SK-N-SH (cell line): ENCODE results near the gene PABPN1L. TPM values are rescaled to one million over a fixed set of nuclear protein-coding genes. Genes with fewer than 3 reads are reported as not detected.

Source experiments
- CTCF ChIA-PET: fragments of 300-600, 350-600 bp; formaldehyde crosslinking; extraction: SDS; loops from one replicate; lab custom pipeline; 2021; lab: Yijun Ruan, JAX
- POLR2A ChIA-PET: fragments of 350-600 bp; sonication (Branson Sonifier 250); formaldehyde crosslinking; extraction: SDS; loops from one replicate; lab custom pipeline; 2020; ENCODE audit warnings: antibody characterized with exemption, inconsistent platforms; lab: Yijun Ruan, JAX
- DNase-seq: peaks from one replicate; pipeline ENCODE4 v3.0.0; 2012
- H2AFZ ChIP-seq: fragments of 200-600 bp; sonication (generic); 2 replicates; pipeline ENCODE4 v1.8.1; 2016; ENCODE audit warnings: antibody characterized with exemption, mild to moderate bottlenecking, low read depth
- H3F3A ChIP-seq: fragments of 200-600 bp; sonication (generic); replicated peaks from 2 replicates; pipeline ENCODE3; 2016; ENCODE audit warnings: antibody characterized with exemption, mild to moderate bottlenecking; ENCODE audit not compliant: insufficient read depth
- H3K27ac ChIP-seq, 2 experiments: fragments of 200-500 bp in 1 of 2; fragments of 200-600 bp in 1 of 2; sonication (Bioruptor generic) in 1 of 2; sonication (generic), shearing (Covaris generic) in 1 of 2; 2 replicates each; pipeline versions ENCODE4 v1.5.1 to v1.6.1; 2014 to 2016; ENCODE audit warnings: low read depth in 2 of 2, inconsistent platforms in 1 of 2, low read length in 1 of 2, mild to moderate bottlenecking in 1 of 2, mixed read lengths in 1 of 2
- H3K27me3 ChIP-seq: fragments of 200-600 bp; sonication (generic), shearing (Covaris generic); 2 replicates; pipeline ENCODE4 v1.6.1; 2016; ENCODE audit warnings: mixed run types; ENCODE audit not compliant: insufficient read depth
- H3K36me3 ChIP-seq, 2 experiments: fragments of 200-500 bp in 1 of 2; fragments of 200-600 bp in 1 of 2; sonication (Bioruptor generic) in 1 of 2; sonication (generic) in 1 of 2; replicated peaks in 1 of 2; 2 replicates each; pipeline versions ENCODE3 to v1.5.1; 2014 to 2016; ENCODE audit warnings: low read length in 1 of 2, mild to moderate bottlenecking in 1 of 2; ENCODE audit not compliant: insufficient read depth in 2 of 2, control insufficient read depth in 1 of 2
- H3K4me1 ChIP-seq, 2 experiments: fragments of 200-500 bp in 1 of 2; fragments of 200-600 bp in 1 of 2; sonication (Bioruptor generic) in 1 of 2; sonication (generic), shearing (Covaris generic) in 1 of 2; 2 replicates each; pipeline versions ENCODE4 v1.5.1 to v1.6.1; 2014 to 2016; ENCODE audit warnings: low read depth in 1 of 2, low read length in 1 of 2, mixed run types in 1 of 2; ENCODE audit not compliant: insufficient read depth in 2 of 2, control insufficient read depth in 1 of 2
- H3K4me2 ChIP-seq: fragments of 200-600 bp; sonication (generic), shearing (Covaris generic); 2 replicates; pipeline ENCODE4 v1.6.1; 2017; ENCODE audit warnings: mixed run types
- H3K4me3 ChIP-seq, 2 experiments: fragments of 200-500 bp in 1 of 2; fragments of 200-600 bp in 1 of 2; sonication (Bioruptor generic) in 1 of 2; sonication (generic), shearing (Covaris generic) in 1 of 2; 2 replicates each; pipeline versions ENCODE4 v1.5.1 to v1.8.1; 2014 to 2016; ENCODE audit warnings: low read depth in 2 of 2, inconsistent platforms in 1 of 2, low read length in 1 of 2, mild to moderate bottlenecking in 1 of 2, mixed read lengths in 1 of 2, moderate library complexity in 1 of 2
- H3K79me2 ChIP-seq: fragments of 200-600 bp; sonication (generic); 2 replicates; pipeline ENCODE4 v1.8.1; 2017; ENCODE audit warnings: mild to moderate bottlenecking; ENCODE audit not compliant: insufficient read depth
- H3K9ac ChIP-seq: fragments of 200-600 bp; sonication (generic); 2 replicates; pipeline ENCODE4 v1.6.1; 2017; ENCODE audit warnings: mixed run types
- H3K9me2 ChIP-seq: fragments of 200-600 bp; sonication (generic); 2 replicates; pipeline ENCODE4 v1.6.1; 2017; ENCODE audit warnings: mixed run types
- H3K9me3 ChIP-seq: fragments of 200-600 bp; sonication (generic); 2 replicates; pipeline ENCODE4 v1.6.1; 2017; ENCODE audit warnings: mixed run types, mild to moderate bottlenecking, moderate library complexity
- H4K20me1 ChIP-seq: fragments of 200-600 bp; sonication (generic); 2 replicates; pipeline ENCODE4 v1.6.1; 2017; ENCODE audit warnings: mild to moderate bottlenecking, mixed run types; ENCODE audit not compliant: insufficient read depth
- CHD2 ChIP-seq: fragments of 150-350 bp; IDR thresholded peaks from 2 replicates; pipeline ENCODE4 v1.6.1; 2018; ENCODE audit warnings: low read length; ENCODE audit not compliant: partially characterized antibody
- ELF1 ChIP-seq: IDR thresholded peaks from 2 replicates; pipeline ENCODE4 v1.4.0; 2012
- EP300 ChIP-seq, 2 experiments: IDR thresholded peaks; 2 replicates each; pipeline versions ENCODE4 v1.4.0 to v1.6.1; 2012; ENCODE audit warnings: borderline replicate concordance in 1 of 2, low read depth in 1 of 2, low read length in 1 of 2
- JUND ChIP-seq: IDR thresholded peaks from 2 replicates; pipeline ENCODE4 v1.4.0; 2012
- NFIC ChIP-seq: IDR thresholded peaks from 2 replicates; pipeline ENCODE4 v1.4.0; 2012; ENCODE audit warnings: borderline replicate concordance
- SIN3A ChIP-seq: IDR thresholded peaks from 2 replicates; pipeline ENCODE4 v1.6.1; 2012; ENCODE audit warnings: low read depth, mild to moderate bottlenecking, low read length, moderate library complexity, borderline replicate concordance
- WGBS: methylation state at CpG from one replicate; pipeline ENCODE4 v1.1.6; 2017; ENCODE audit warnings: low lambda C conversion rate; 5-methylcytosine and 5-hydroxymethylcytosine counted together
- polyA plus RNA-seq, 3 experiments: library from polyadenylated mRNA; depleted of rRNA; stranded (reverse); fragments of >200 nt; gene quantifications; 2 replicates each; pipeline ENCODE4 v1.2.3, GENCODE V29; 2012
- TF ChIP-seq, protein P1 (sequence below): fragments of 150-350 bp; IDR thresholded peaks from 2 replicates; pipeline ENCODE4 v1.6.1; 2017; ENCODE audit warnings: antibody characterized with exemption, low read length, low read depth, borderline replicate concordance
- TF ChIP-seq, protein P2 (sequence below): IDR thresholded peaks from 2 replicates; pipeline ENCODE4 v1.4.0; 2012; ENCODE audit warnings: low read depth, borderline replicate concordance
- TF ChIP-seq, protein P3 (sequence below): IDR thresholded peaks from 2 replicates; pipeline ENCODE4; 2012
- TF ChIP-seq, protein P4 (sequence below): fragments of 200-600 bp; sonication (generic); IDR thresholded peaks from 2 replicates; pipeline ENCODE4 v1.6.1; 2017; ENCODE audit warnings: antibody characterized with exemption, mild to moderate bottlenecking, moderate library complexity
- TF ChIP-seq, protein P5 (sequence below): fragments of 150-350 bp; IDR thresholded peaks from 2 replicates; pipeline ENCODE4 v1.6.1; 2016; ENCODE audit warnings: mild to moderate bottlenecking, low read depth, low read length
- TF ChIP-seq, protein P6 (sequence below): IDR thresholded peaks from 2 replicates; pipeline ENCODE4 v1.6.1; 2012; ENCODE audit warnings: mild to moderate bottlenecking, low read depth, low read length, moderate library complexity
- TF ChIP-seq, protein P7 (sequence below): IDR thresholded peaks from 2 replicates; pipeline ENCODE4 v1.4.0; 2012; ENCODE audit warnings: low read depth, borderline replicate concordance

PABPN1L gene
- polyA plus RNA-seq, 1 of the 3 experiments (the other 2 are of a cell fraction): not detected

DNA sequence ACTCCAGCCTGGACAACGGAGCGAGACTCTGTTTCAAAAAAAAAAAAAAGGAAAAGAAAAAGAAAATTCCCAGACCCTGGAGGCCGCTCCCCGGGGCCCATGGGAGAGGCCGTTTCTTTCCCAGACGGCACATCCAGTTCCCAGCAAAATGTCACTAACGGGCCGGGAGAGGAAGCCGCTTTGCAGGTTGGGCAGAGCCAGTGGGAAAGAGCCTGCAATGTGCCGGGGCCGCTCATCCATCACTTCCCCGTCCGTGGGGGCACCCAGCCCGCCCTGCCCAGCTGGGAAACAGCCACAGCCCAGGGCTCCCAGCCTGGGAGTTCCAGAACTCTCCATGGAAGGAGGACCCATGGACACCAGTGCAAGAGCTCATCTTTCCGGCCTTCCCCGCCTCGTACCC, 41.8 kb upstream of the PABPN1L start:
- H3K79me2 ChIP-seq: no peaks in the 10 kb centered on the region
- TF ChIP-seq, protein P1, sequence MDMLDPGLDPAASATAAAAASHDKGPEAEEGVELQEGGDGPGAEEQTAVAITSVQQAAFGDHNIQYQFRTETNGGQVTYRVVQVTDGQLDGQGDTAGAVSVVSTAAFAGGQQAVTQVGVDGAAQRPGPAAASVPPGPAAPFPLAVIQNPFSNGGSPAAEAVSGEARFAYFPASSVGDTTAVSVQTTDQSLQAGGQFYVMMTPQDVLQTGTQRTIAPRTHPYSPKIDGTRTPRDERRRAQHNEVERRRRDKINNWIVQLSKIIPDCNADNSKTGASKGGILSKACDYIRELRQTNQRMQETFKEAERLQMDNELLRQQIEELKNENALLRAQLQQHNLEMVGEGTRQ: no peak
- TF ChIP-seq, protein P2, sequence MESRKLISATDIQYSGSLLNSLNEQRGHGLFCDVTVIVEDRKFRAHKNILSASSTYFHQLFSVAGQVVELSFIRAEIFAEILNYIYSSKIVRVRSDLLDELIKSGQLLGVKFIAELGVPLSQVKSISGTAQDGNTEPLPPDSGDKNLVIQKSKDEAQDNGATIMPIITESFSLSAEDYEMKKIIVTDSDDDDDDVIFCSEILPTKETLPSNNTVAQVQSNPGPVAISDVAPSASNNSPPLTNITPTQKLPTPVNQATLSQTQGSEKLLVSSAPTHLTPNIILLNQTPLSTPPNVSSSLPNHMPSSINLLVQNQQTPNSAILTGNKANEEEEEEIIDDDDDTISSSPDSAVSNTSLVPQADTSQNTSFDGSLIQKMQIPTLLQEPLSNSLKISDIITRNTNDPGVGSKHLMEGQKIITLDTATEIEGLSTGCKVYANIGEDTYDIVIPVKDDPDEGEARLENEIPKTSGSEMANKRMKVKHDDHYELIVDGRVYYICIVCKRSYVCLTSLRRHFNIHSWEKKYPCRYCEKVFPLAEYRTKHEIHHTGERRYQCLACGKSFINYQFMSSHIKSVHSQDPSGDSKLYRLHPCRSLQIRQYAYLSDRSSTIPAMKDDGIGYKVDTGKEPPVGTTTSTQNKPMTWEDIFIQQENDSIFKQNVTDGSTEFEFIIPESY: no peak
- TF ChIP-seq SIN3A (no peak), JUND (no peak), CHD2 (no peak), NFIC (no peak), ELF1 (no peak), EP300 (IDR thresholded peaks at IDR 0.05; ENCODE audit: borderline replicate concordance in 1 of 2, low read depth in 1 of 2, low read length in 1 of 2) (no peak)
- TF ChIP-seq, protein P3, sequence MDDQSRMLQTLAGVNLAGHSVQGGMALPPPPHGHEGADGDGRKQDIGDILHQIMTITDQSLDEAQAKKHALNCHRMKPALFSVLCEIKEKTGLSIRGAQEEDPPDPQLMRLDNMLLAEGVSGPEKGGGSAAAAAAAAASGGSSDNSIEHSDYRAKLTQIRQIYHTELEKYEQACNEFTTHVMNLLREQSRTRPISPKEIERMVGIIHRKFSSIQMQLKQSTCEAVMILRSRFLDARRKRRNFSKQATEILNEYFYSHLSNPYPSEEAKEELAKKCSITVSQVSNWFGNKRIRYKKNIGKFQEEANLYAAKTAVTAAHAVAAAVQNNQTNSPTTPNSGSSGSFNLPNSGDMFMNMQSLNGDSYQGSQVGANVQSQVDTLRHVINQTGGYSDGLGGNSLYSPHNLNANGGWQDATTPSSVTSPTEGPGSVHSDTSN: no peak
- TF ChIP-seq, protein P4, sequence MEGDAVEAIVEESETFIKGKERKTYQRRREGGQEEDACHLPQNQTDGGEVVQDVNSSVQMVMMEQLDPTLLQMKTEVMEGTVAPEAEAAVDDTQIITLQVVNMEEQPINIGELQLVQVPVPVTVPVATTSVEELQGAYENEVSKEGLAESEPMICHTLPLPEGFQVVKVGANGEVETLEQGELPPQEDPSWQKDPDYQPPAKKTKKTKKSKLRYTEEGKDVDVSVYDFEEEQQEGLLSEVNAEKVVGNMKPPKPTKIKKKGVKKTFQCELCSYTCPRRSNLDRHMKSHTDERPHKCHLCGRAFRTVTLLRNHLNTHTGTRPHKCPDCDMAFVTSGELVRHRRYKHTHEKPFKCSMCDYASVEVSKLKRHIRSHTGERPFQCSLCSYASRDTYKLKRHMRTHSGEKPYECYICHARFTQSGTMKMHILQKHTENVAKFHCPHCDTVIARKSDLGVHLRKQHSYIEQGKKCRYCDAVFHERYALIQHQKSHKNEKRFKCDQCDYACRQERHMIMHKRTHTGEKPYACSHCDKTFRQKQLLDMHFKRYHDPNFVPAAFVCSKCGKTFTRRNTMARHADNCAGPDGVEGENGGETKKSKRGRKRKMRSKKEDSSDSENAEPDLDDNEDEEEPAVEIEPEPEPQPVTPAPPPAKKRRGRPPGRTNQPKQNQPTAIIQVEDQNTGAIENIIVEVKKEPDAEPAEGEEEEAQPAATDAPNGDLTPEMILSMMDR: no peak
- TF ChIP-seq, protein P5, sequence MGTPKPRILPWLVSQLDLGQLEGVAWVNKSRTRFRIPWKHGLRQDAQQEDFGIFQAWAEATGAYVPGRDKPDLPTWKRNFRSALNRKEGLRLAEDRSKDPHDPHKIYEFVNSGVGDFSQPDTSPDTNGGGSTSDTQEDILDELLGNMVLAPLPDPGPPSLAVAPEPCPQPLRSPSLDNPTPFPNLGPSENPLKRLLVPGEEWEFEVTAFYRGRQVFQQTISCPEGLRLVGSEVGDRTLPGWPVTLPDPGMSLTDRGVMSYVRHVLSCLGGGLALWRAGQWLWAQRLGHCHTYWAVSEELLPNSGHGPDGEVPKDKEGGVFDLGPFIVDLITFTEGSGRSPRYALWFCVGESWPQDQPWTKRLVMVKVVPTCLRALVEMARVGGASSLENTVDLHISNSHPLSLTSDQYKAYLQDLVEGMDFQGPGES: no peak
- TF ChIP-seq, protein P6, sequence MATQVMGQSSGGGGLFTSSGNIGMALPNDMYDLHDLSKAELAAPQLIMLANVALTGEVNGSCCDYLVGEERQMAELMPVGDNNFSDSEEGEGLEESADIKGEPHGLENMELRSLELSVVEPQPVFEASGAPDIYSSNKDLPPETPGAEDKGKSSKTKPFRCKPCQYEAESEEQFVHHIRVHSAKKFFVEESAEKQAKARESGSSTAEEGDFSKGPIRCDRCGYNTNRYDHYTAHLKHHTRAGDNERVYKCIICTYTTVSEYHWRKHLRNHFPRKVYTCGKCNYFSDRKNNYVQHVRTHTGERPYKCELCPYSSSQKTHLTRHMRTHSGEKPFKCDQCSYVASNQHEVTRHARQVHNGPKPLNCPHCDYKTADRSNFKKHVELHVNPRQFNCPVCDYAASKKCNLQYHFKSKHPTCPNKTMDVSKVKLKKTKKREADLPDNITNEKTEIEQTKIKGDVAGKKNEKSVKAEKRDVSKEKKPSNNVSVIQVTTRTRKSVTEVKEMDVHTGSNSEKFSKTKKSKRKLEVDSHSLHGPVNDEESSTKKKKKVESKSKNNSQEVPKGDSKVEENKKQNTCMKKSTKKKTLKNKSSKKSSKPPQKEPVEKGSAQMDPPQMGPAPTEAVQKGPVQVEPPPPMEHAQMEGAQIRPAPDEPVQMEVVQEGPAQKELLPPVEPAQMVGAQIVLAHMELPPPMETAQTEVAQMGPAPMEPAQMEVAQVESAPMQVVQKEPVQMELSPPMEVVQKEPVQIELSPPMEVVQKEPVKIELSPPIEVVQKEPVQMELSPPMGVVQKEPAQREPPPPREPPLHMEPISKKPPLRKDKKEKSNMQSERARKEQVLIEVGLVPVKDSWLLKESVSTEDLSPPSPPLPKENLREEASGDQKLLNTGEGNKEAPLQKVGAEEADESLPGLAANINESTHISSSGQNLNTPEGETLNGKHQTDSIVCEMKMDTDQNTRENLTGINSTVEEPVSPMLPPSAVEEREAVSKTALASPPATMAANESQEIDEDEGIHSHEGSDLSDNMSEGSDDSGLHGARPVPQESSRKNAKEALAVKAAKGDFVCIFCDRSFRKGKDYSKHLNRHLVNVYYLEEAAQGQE: no peak
- TF ChIP-seq, protein P7, sequence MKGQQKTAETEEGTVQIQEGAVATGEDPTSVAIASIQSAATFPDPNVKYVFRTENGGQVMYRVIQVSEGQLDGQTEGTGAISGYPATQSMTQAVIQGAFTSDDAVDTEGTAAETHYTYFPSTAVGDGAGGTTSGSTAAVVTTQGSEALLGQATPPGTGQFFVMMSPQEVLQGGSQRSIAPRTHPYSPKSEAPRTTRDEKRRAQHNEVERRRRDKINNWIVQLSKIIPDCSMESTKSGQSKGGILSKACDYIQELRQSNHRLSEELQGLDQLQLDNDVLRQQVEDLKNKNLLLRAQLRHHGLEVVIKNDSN: no peak
- H3F3A ChIP-seq: no peaks in the 10 kb centered on the region
- no peaks in the 10 kb centered on the region for H3K9me3 ChIP-seq
- H2AFZ ChIP-seq: no peak overlapping the region
- no peak overlapping the region for H3K9ac ChIP-seq
- no peaks in the 10 kb centered on the region for H3K36me3 ChIP-seq
- DNase-seq: no peak
- H3K4me2 ChIP-seq: no peak overlapping the region
- WGBS: 90% methylated on average over 12 of the region's 17 CpGs
- H4K20me1 ChIP-seq: no peaks in the 10 kb centered on the region
- POLR2A ChIA-PET: no interaction called here
- no peak overlapping the region for H3K4me3 ChIP-seq
- H3K9me2 ChIP-seq: no peaks in the 10 kb centered on the region
- no peak overlapping the region for H3K27ac ChIP-seq
- peaks cover 0 to 6% of the 10 kb centered on the region in 2 experiments; a peak in 1 of 4 replicates for H3K4me1 ChIP-seq
- peaks cover 26% of the 10 kb centered on the region for H3K27me3 ChIP-seq
- CTCF ChIA-PET: interaction anchor here (0.9 kb wide), 1 partner anchor 21 kb away, joined by 3 read pairs; no protein-coding TSS in a partner anchor
